Choroid plexus epithelial cell (primary cell): Measurements from ENCODE around the gene PBX4.

Experiments
- DNase-seq: peaks from one replicate; pipeline ENCODE4 v3.0.0-alpha.2; 2010; ENCODE audit warnings: low read depth
- H3K4me3 ChIP-seq: 2 replicates; pipeline ENCODE4 v1.5.1; 2011; ENCODE audit warnings: low read depth, mild to moderate bottlenecking, control low read depth, low read length, moderate library complexity
- TF ChIP-seq, protein P1 (sequence below): conservative IDR thresholded peaks from 2 replicates; pipeline ENCODE4 v1.5.1; 2011; ENCODE audit warnings: low read depth, mild to moderate bottlenecking, control low read depth, inconsistent platforms, low read length, moderate library complexity

The PBX4 gene

DNA sequence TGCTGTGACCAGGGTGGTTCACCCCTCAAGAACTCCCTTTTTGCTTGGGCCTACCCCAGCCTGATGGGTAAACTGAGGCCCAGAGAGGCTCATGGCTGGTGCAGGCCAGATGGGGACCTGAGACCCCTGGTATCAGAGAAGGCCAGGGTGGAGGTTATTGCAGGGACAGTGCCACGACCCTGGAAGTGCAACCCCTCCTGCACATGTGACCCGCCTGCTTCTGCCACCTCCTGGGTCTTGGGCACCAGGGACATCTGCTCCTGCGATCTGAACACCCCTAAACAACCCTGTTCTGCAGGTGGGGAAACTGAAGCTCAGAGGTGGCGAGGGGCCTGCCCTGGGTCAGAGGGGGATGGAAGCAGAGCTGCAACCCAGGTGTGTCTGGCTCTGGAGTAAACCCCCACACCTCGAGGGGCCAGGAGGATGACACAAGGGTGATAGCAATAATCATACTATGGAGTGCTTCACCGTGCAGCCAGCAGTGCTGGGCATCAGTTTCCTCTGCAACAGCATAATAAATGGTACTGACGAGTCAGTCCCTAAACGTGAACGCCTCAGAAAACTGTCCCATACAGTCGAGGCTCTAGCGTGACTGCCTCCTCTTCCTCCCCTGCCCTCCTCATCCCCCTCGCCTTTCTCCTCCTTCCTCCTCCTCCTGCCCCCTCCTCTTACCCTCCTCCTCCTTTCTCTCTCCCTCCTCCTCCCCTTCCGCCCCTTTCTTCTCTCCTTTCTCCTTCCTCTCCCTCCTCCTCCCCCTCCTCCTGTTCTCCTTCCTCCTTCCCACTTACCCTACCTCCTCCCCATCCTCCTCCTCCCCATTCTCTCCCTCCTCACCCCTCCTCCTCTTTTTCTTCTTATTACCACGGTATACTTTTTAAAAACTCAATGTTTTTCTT lies 85.4 kb downstream of the PBX4 start:
- no peak overlapping the region for H3K4me3 ChIP-seq
- TF ChIP-seq, protein P1, sequence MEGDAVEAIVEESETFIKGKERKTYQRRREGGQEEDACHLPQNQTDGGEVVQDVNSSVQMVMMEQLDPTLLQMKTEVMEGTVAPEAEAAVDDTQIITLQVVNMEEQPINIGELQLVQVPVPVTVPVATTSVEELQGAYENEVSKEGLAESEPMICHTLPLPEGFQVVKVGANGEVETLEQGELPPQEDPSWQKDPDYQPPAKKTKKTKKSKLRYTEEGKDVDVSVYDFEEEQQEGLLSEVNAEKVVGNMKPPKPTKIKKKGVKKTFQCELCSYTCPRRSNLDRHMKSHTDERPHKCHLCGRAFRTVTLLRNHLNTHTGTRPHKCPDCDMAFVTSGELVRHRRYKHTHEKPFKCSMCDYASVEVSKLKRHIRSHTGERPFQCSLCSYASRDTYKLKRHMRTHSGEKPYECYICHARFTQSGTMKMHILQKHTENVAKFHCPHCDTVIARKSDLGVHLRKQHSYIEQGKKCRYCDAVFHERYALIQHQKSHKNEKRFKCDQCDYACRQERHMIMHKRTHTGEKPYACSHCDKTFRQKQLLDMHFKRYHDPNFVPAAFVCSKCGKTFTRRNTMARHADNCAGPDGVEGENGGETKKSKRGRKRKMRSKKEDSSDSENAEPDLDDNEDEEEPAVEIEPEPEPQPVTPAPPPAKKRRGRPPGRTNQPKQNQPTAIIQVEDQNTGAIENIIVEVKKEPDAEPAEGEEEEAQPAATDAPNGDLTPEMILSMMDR, result no peak
- no peak for DNase-seq

DNA sequence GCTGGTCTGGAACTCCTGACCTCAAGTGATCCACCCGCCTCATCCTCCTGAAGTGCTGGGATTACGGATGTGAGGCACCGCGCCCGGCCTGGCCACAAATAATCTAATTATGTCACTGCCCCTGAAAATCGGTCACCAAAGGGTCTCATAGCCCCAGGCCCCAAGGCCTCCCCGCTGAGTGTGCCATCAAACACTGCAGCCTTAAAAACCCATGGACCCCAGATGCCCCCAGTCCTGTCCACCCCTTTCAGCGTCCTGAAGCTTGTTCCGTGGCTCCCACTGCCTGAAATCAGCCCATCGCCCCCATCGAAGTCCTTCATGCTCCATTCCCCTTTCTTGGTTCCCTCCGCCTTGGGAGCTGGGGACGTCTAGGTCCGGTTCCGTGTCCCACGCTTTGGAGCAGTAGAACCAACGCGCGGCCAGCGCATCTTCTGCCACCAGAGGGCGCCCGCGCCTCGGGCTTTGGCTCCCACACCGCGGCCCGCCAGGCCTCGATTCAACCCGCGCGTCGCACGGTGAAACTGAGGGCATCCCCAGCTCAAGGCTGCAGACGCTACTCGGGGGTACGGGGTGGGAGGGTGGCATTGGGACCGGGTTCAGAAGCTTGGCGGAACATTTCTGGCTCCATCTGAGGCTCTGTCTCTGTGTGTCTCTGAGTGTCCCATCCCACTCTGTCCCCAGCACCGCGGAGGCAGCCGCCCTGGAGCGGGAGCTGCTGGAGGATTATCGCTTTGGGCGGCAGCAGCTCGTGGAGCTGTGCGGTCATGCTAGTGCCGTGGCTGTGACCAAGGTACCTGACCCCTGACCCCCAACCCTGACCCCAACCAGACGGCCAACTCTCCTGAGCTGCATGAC lies 86.3 kb downstream of the PBX4 start:
- DNase-seq, result peak; percentile 67
- TF ChIP-seq, protein P1, result peak; percentile 96
- H3K4me3 ChIP-seq, result no peak overlapping the region

DNA sequence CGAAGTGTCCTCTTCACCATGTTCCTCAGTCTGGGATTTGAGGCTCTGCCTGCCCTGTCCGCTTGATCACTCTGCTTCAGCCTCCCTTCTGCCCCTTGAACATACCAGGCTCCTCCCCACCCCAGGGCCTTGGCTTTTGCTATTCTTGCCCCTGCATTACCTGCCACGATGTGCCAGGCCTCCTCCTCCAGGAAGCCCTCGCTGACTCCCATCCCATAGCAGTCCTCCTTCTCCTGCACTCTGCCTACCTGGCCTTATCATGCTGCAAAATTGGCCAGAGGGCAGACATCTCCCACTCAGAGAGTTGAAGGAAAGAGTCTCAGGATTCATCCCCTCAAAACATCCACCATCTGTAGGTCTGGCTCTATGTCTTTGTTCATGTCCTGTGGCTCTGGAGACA lies 87.6 kb downstream of the PBX4 start:
- no peak overlapping the region for H3K4me3 ChIP-seq
- TF ChIP-seq, protein P1, result no peak
- DNase-seq, result no peak

DNA sequence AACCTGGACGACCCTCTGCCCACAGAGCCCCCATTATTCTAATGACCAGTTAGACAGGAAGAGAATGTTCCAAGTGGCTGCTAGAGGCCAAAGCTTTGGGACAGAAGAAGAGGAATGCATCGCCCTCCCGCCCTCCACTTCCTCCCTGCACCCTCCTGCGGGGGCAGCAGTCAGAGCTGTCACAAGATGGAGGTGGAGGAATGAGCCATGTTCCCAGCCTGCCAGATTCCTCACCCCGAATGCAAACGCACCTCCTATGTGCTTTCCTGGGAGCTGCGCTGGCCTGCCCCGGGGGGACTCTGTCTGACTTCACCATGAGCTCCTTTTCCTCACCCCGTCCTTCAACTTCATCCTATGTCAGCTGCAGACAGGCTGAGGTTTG lies 88.1 kb downstream of the PBX4 start:
- DNase-seq, result peak; percentile 48
- TF ChIP-seq, protein P1, result peak; percentile 14
- no peak overlapping the region for H3K4me3 ChIP-seq

DNA sequence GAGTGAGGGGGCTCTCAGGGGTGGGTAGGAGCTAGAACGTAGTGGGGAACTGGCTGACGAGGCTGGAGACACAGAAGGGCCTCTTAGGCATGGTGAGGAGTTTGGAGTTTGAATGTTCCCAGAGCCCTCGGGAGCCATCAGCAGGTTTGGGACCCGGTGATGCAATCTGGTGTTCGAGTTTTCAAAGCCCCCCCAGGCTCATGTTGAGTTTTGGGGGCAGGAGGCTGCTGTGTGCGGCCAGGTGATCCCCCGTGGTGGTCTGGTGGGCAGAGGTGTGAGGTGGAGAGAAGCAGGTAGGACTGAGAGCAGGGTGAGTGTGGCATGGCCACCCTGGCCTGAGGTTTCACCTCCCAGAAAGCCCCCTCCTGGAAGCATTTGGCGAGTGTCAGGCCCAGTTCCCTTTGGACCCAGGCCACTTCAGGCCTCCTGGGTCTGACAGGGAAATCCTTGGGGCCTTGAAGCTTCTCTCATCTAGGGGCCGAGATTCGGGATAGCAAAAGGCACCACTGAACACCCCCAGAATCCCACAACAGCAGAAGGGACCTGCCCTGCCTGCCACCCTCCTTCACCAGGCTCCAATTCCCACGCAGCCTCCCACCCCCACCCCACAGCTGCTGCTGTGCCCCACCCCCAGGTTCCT lies 88.6 kb downstream of the PBX4 start:
- no peak for DNase-seq
- TF ChIP-seq, protein P1, result no peak
- H3K4me3 ChIP-seq, result no peak overlapping the region

DNA sequence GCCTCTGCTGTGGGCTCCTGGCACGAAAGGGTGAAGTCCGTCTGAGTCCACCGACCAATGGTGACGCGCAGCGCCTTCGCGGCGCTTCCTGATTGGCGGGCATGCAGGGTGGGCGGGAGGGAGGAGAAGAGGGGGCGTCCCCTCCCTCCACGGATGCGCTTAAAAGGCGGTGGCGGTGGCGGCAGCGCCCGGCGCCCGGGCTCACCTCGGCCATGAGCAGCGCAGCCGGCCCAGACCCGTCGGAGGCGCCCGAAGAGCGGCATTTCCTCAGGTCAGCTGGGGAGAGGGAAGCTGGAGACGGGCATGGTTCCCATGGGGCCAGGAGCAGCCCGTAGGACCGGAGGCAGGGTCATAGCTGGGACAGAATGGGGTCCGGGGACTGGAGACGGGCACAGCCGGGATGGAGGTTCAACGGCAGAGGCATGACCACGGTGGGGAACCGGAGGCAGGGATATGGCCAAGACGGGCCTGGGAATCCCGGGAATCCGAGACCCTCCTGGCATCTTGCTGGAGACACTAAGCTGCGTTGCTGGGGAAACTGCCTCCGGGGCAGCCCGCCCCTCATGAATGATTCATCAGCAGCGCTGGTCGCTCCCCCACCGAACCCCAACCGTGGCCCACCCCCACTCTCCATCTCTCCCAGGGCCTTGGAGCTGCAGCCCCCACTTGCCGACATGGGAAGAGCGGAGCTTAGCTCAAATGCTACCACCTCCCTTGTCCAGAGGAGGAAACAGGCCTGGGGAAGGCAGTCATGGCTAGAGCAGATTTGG lies 89.6 kb downstream of the PBX4 start, which contains the start of gene YJEFN3:
TSS of gene YJEFN3 (plus strand) at position 191 of the 770 bp plus-strand sequence. CDS start at position 213, 22 bp downstream.
- H3K4me3 ChIP-seq, result peak within 1 kb of the TSS; percentile 38
- TF ChIP-seq, protein P1, result no peak
- DNase-seq, result peak; percentile 70
